Activated CD8-positive, alpha-beta memory T cell treated with anti-CD3 and anti-CD28 coated beads for 36 hours (primary cell): ENCODE data around the gene TRIOBP. TPM values are rescaled to one million over a fixed set of nuclear protein-coding genes. Genes with fewer than 3 reads are reported as not detected.

Source experiments
- CTCF ChIA-PET: fragments of 350-600 bp; sonication (Branson Sonifier 250); formaldehyde crosslinking; loops from one replicate; lab custom pipeline; 2021; ENCODE audit warnings: antibody characterized with exemption; lab: Charles Lee
- POLR2A ChIA-PET: fragments of 350-600 bp; sonication (Branson Sonifier 250); formaldehyde crosslinking; loops from one replicate; lab custom pipeline; 2021; ENCODE audit warnings: antibody characterized with exemption; lab: Charles Lee
- total RNA-seq, 2 experiments: library from RNA; stranded (reverse); gene quantifications; one replicate each; pipeline ENCODE4 v1.2.3, GENCODE V29; 2021

Gene TRIOBP, protein sequence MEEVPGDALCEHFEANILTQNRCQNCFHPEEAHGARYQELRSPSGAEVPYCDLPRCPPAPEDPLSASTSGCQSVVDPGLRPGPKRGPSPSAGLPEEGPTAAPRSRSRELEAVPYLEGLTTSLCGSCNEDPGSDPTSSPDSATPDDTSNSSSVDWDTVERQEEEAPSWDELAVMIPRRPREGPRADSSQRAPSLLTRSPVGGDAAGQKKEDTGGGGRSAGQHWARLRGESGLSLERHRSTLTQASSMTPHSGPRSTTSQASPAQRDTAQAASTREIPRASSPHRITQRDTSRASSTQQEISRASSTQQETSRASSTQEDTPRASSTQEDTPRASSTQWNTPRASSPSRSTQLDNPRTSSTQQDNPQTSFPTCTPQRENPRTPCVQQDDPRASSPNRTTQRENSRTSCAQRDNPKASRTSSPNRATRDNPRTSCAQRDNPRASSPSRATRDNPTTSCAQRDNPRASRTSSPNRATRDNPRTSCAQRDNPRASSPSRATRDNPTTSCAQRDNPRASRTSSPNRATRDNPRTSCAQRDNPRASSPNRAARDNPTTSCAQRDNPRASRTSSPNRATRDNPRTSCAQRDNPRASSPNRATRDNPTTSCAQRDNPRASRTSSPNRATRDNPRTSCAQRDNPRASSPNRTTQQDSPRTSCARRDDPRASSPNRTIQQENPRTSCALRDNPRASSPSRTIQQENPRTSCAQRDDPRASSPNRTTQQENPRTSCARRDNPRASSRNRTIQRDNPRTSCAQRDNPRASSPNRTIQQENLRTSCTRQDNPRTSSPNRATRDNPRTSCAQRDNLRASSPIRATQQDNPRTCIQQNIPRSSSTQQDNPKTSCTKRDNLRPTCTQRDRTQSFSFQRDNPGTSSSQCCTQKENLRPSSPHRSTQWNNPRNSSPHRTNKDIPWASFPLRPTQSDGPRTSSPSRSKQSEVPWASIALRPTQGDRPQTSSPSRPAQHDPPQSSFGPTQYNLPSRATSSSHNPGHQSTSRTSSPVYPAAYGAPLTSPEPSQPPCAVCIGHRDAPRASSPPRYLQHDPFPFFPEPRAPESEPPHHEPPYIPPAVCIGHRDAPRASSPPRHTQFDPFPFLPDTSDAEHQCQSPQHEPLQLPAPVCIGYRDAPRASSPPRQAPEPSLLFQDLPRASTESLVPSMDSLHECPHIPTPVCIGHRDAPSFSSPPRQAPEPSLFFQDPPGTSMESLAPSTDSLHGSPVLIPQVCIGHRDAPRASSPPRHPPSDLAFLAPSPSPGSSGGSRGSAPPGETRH (N-terminal part only)
- 10 to 100 TPM; 24.1 to 24.8 TPM for total RNA-seq

DNA sequence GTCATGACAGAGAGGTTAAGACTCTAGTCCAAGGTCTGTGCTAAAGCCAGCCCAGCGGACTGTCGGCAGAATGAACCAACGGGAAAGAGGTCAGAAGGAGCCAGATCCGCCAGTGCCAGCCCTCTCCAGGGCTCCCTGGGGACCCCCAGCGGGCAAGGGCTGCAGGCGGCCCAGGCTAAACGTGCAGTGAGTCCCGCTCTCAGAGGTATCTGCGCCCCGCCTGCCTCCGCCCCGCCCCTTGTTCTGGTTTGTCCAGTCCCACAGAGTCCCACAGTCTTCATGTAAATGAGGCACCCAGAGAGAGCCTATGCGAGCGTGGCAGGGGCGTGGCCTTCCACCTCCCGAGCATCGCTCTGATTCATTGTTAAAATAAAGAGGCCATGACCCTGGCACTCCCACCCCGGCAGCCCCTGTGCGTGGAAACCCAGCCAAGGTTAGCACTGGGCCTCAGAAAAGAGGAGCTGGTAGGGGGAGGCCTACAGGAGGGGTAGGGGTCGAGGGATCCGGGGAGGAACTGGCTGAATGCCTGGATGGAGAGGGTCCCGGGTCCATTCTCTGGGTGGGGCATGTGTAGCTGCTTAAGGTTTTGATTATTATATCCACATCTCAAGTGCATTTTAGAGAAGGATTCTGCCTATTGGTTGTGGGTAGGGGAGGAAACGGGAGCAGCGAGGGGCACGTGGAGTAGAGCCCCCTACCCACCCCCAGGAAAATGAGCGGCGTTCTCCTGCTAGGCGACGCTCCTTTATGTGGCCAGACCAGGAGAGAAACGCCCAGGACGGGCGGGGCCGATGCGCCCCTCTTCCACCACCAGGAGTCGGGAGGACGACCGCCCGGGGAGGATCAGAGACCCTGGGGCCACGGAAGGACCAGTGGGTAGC is at the start of gene TRIOBP:
Gene TRIOBP, plus strand, starts transcription at position 392 of the 881 bp plus-strand sequence. CDS start 4,318 bp downstream, outside the sequence.
- ChIA-PET CTCF (interaction anchor here (0.9 to 2.0 kb wide), 2 partner anchors 16 to 53 kb away, joined by 3 to 6 read pairs; no protein-coding TSS in a partner anchor), POLR2A (no interaction called here)

DNA sequence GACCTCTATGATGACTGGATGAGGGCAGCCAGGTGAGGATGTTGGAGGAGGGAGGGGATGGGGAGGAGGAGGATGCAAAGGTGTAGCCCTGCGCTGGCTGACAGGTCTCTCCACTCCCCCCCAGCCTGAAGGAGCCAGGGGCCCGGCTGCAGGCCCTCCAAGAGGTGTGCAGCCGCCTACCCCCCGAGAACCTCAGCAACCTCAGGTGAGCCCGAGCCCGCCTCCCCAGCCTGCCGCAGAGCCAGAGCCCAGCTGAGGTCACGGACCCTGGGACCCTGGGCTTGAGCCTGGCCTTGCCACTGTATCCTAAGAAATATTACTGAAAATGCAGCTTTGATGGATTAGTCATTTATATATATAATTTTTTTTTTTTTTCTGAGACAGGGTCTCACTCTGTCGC is 49.5 kb upstream of the TRIOBP start:
- CTCF ChIA-PET: no interaction called here
- POLR2A ChIA-PET: no interaction called here

DNA sequence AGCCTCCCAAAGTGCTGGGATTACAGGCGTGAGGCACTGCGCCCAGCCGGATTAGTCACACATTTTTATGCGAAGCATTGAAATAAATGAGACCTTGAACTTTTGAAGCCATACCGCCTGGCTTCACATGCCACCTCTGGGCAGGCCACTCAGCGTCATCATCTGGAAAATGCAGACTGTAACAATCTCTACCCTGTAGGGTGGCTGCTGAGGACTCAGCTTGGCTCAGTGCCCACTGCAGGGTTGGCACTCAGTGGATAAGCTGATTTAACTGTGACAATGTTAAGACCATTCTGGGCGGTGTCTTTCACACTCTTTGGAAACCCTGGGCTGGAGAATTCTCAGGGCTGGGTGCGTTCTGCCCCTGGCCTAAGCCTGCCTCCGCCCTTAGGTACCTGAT is 48.9 kb upstream of the TRIOBP start:
- POLR2A ChIA-PET: interaction anchor here (0.6 kb wide), 1 partner anchor 16 kb away, joined by 4 read pairs; no protein-coding TSS in a partner anchor
- CTCF ChIA-PET: interaction anchor here (1.3 to 1.6 kb wide), 2 partner anchors 23 to 34 kb away, joined by 3 to 4 read pairs; no protein-coding TSS in a partner anchor

DNA sequence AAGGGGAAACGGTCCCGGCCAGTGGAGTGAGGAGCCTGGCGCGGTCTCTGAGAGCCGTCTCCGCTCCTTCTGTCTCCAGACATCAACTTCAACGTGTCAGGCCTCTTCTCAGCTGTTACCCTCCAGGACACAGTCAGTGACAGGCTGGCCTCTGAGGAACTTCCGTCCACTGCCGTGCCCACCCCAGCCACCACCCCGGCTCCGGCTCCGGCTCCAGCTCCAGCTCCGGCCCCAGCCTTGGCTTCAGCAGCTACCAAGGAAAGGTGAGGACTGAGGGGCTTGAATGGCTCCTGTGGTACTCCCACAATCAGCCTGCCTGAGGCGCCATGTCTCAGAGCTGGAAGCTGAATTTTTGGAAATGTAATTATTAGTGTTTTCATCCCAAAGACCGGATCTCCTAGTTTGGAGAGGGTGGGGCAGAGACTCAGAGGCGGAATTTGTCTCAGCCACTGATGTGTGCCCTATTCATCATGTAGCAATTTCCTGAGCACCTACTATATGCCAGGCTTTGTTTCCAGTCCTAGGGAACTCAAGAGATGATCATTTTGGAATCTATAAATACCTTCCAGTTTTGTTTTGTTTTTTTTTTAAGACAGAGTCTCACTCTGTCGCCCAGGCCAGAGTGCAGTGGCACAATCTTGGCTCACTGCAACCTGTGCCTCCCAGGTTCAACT is 46.2 kb upstream of the TRIOBP start:
- ChIA-PET CTCF (no interaction called here), POLR2A (interaction anchor here (0.5 to 1.5 kb wide), 2 partner anchors 8 to 54 kb away, joined by 7 read pairs; no protein-coding TSS in a partner anchor)

DNA sequence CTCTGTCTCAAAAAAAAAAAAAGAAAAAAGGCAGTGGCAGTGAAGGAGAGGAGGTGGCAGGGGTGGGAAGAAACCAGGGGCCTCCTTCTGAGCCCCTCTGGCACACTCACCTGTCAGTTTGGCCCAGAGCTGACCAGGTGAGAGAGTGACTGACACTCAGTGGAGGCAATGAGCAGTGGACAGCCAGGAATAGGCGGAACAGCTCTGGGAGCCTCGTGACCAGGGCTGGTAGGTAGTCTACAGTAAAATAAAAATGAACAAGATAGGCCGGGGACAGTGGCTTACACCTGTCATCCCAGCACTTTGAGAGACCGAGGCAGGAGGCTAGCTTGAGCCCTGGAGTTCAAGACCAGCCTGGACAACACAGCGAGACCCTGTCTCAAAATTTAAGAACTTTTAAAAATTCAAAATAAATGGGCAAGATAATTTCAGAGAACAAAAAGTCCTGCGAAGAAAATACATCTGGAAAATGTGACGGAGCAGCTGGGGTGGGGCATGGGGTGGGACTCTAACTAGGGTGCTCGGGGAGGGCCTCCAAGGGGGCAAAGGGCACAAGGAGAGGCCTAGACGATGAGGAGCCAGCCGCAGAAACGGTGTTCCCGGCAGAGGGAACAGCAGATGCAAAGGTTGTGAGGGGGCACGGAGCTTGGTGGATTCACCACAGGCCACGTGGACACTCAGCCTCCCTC is 42.1 kb upstream of the TRIOBP start:
- POLR2A ChIA-PET: interaction anchor here (3.1 kb wide), 1 partner anchor 12 kb away, joined by 17 read pairs; no protein-coding TSS in a partner anchor
- CTCF ChIA-PET: interaction anchor here (0.9 to 1.1 kb wide), 2 partner anchors 12 to 31 kb away, joined by 4 to 6 read pairs; no protein-coding TSS in a partner anchor

DNA sequence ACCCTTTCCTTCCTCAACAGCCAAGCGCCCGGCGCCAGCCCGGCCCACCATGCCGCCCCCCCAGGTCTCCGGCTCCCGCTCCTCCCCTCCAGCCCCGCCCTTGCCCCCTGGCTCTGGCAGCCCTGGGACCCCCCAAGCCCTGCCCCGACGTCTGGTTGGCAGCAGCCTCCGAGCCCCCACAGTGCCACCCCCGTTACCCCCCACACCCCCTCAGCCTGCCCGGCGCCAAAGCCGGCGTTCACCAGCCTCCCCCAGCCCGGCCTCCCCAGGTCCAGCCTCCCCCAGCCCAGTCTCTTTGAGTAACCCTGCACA is 41.6 kb upstream of the TRIOBP start:
- ChIA-PET POLR2A (interaction anchor here (3.1 kb wide), 1 partner anchor 13 kb away, joined by 17 read pairs; no protein-coding TSS in a partner anchor), CTCF (interaction anchor here (0.9 to 1.1 kb wide), 2 partner anchors 12 to 31 kb away, joined by 4 to 6 read pairs; no protein-coding TSS in a partner anchor)

DNA sequence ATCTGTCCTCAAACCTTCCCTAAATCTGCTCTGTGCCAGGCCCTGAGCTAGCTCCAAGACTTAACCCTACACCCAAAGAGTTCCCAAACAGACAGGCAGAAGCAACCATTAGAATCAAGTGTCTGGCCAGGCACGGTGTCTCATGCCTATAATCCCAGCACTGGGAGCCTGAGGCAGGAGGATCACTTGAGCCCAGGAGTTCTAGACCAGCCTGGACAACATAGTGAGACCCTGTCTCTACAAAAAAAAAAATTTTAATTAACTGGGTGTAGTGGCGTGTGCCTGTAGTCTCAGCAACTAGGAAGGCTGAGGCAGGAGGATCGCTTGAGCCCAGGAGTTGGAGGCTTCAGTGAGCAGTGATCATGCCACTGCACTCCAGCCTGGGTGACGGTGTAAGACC is 40.3 kb upstream of the TRIOBP start:
- POLR2A ChIA-PET: interaction anchor here (0.6 to 4.2 kb wide), 3 partner anchors 14 to 203 kb away, joined by 4 to 23 read pairs (median 17); partner anchors contain the start of gene LGALS1
- CTCF ChIA-PET: interaction anchor here (4.8 kb wide), 1 partner anchor 12 kb away, joined by 36 read pairs; no protein-coding TSS in a partner anchor

DNA sequence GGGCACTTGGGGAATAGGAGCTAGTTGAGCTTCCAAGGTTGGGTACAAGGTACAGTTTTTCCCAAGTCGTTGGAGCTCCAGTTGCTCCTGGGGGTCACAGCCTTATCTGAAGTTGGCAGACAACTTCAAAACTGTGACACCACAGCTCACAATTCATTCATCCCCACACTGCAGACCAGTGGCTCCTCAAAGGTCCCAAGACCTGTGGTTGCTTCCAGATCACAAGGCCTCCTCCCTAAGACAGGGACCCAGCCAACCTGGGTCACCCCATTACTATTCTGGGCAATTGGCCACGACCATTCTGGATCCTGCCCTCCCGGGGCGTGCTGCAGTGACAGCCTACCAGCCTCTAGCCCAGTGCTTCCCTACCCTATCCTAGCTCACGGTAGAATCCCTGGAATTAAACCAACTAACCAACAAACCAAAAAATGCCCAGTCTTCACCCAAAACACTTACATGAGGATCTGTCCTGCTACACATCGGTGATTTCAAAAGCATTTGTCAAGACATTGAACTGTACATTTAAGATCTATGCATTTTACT is 39.2 kb upstream of the TRIOBP start:
- POLR2A ChIA-PET: interaction anchor here (0.6 to 4.2 kb wide), 11 partner anchors 12 to 50 kb away, joined by 3 to 23 read pairs (median 7); partner anchors contain the start of gene LGALS1
- CTCF ChIA-PET: interaction anchor here (0.7 to 4.8 kb wide), 16 partner anchors 9 to 150 kb away, joined by 3 to 36 read pairs (median 4); partner anchors contain the start of genes GCAT, LGALS1 and SH3BP1

DNA sequence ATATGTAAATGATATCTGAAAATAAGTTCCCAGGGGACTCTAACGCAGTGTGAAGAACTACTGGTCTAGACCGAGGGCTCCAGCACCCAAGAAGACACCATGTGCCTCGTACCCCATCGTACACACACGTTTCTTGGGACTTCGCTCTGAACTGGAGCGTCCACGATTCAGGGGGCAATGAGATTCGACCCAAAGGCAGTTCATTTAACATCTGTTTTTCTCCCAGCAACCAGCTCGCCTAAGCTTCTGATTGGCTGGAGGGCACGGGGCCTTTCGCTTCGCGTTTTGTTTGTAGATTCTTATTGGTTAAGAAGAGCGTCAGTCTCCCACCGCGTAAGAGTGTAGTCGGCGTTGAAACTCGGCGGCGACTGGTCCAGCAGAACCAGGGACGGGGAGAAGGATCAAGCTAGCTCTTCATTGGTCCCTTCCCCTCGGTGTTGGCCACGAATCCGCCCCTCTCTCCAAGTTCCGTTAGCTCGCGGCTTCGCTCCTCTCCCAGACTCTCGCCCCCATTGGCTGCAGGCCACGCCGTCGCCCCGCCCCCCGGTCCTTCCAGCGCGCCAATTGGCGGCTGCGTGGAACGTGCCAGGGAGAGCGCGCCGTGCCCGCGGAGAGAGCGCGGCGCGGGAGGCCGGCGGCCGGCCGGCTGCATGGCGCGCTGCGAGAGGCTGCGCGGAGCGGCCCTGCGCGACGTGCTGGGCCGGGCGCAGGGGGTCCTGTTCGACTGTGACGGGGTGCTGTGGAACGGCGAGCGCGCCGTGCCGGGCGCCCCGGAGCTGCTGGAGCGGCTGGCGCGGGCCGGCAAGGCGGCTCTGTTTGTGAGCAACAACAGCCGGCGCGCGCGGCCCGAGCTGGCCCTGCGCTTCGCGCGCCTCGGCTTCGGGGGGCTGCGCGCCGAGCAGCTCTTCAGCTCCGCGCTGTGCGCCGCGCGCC is 38.4 kb upstream of the TRIOBP start, which contains the start of gene PDXP:
Gene PDXP, plus strand, starts transcription at position 591 of the 933 bp plus-strand sequence. Its CDS starts 60 bp downstream, at position 651.
- ChIA-PET POLR2A (interaction anchor here (0.6 to 4.2 kb wide), 10 partner anchors 11 to 181 kb away, joined by 3 to 23 read pairs (median 4); partner anchors contain the start of gene LGALS1), CTCF (interaction anchor here (0.7 to 4.8 kb wide), 16 partner anchors 8 to 149 kb away, joined by 3 to 36 read pairs (median 4); partner anchors contain the start of genes GCAT, LGALS1 and SH3BP1)

DNA sequence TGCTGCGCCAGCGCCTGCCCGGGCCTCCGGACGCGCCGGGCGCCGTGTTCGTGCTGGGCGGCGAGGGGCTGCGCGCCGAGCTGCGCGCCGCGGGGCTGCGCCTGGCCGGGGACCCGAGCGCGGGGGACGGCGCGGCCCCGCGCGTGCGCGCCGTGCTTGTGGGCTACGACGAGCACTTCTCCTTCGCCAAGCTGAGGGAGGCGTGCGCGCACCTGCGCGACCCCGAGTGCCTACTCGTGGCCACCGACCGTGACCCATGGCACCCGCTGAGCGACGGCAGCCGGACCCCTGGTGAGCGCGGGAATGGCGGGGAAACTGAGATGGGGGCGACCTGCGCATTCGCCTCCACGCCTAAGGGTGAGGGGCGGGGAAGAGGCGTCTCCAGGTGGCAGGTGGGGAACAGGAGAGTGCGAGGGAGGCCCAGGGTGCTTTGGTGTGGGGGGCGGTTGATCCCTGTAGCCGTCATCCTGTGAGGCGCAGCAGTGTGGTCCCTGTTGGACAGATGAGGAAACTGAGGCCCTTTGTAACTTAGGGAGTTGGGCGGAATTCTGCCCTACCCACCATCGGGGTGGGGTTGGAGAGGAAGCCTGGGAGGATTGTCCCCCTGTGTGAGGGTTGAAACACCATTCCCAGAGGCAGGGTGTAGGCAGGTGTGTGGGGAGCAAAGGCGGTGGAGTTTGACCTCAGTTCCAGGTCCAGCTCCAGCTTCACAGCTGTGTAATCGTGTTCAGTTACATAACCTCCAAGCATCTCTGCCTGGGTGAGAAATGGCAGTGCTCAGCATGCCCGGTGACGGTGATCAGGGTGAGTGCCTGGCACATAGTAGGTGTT is 37.6 kb upstream of the TRIOBP start:
- CTCF ChIA-PET: interaction anchor here (0.7 to 4.8 kb wide), 9 partner anchors 10 to 127 kb away, joined by 3 to 36 read pairs (median 4); partner anchors contain the start of genes LGALS1 and SH3BP1
- POLR2A ChIA-PET: interaction anchor here (1.2 to 4.2 kb wide), 4 partner anchors 16 to 26 kb away, joined by 4 to 23 read pairs (median 8); partner anchors contain the start of gene LGALS1

DNA sequence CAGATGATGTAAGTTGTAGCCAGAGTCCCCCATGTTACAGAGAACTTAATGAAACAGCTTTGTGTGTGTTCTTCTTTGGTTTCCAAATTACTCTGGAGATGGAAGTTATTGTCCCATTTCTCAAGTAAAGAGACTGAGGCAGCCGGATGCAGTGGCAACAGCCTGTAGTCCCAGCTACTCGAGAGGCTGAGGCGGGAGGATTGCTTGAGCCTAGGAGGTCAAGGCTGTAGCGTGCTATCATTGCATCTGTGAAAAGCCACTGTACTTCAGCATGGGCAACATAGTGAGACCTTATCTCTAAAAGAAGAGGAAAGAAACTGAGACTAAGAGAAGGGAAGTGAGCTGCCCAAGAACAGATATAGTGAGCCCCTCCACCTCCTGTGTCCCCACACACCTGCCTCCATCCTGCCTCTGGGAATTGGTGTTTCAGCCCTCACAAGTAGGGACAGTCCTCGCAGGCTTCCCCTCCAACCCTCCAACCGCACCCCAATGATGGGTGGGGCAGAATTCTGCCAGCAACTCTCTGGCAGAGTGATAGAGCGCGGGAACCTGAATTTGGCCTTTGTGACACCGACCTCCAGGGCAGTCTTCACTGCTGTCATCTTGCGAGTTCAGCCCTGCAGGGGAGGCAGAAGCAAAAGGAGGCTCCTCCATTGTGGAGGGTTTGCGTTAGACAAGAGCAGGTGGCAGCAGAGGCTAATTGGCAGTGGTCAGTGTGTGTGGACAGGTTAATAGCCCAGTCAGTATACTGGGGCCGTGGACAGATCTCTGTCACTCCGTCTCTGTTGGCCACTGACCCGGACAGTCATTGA is 36.7 kb upstream of the TRIOBP start:
- CTCF ChIA-PET: interaction anchor here (0.7 to 4.8 kb wide), 6 partner anchors 15 to 26 kb away, joined by 4 to 36 read pairs (median 8); partner anchors contain the start of gene LGALS1
- POLR2A ChIA-PET: interaction anchor here (1.6 to 4.2 kb wide), 2 partner anchors 16 to 26 kb away, joined by 6 to 23 read pairs; partner anchors contain the start of genes LGALS1 and NOL12

DNA sequence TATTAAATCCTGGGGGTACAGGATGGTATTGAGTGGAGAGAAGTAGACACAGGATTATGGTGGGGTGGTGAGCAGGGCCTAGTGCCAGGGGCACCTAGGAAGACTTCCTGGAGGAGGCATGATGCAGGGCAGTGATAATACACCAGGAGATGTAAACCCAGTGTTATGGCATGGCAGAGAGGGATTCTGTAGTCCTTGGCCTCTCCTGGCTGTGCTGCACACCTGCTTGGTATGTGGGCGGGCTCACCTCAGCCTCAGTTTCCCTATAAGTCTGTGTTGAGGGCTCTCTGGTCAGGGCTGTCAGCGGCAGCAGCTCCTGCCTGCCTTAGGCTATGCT is 36.2 kb upstream of the TRIOBP start:
- POLR2A ChIA-PET: interaction anchor here (1.2 to 4.2 kb wide), 3 partner anchors 15 to 26 kb away, joined by 3 to 23 read pairs (median 6); partner anchors contain the start of genes LGALS1 and NOL12
- CTCF ChIA-PET: interaction anchor here (0.9 to 5.4 kb wide), 7 partner anchors 15 to 35 kb away, joined by 3 to 36 read pairs (median 5); partner anchors contain the start of gene LGALS1
